Measurements from ENCODE around the gene RPTOR.

- TF ChIP-seq, protein P1, sequence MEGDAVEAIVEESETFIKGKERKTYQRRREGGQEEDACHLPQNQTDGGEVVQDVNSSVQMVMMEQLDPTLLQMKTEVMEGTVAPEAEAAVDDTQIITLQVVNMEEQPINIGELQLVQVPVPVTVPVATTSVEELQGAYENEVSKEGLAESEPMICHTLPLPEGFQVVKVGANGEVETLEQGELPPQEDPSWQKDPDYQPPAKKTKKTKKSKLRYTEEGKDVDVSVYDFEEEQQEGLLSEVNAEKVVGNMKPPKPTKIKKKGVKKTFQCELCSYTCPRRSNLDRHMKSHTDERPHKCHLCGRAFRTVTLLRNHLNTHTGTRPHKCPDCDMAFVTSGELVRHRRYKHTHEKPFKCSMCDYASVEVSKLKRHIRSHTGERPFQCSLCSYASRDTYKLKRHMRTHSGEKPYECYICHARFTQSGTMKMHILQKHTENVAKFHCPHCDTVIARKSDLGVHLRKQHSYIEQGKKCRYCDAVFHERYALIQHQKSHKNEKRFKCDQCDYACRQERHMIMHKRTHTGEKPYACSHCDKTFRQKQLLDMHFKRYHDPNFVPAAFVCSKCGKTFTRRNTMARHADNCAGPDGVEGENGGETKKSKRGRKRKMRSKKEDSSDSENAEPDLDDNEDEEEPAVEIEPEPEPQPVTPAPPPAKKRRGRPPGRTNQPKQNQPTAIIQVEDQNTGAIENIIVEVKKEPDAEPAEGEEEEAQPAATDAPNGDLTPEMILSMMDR (IDR thresholded peaks at IDR 0.05): no peak
- no peak for TF ChIP-seq POLR2A (IDR thresholded peaks at IDR 0.05)
These were observed 341.4 kb downstream of the RPTOR start for GRCh38 chr17:80885947-80886582.
